Activated CD8-positive, alpha-beta memory T cell treated with anti-CD3 and anti-CD28 coated beads, Interleukin-2, amount 10 ng/mL, durations not matched to agents 7 days and 5 days (primary cell): ENCODE results near the gene CYP4B1. TPM values are rescaled to one million over a fixed set of nuclear protein-coding genes. Genes with fewer than 3 reads are reported as not detected.
"Not testable (repeated sequence)": the region's sequence is repeated elsewhere in the genome, so short reads cannot be mapped to it uniquely, and the experiment has no call there.

Experiments
- ATAC-seq: fragments of 150-1000 bp; cut with Tn5 transposase; one replicate; pipeline ENCODE4 v1.10.0; 2021; ENCODE audit warnings: moderate library complexity
- CTCF ChIA-PET: fragments of 350-600 bp; sonication (Branson Sonifier 250); formaldehyde crosslinking; loops from one replicate; lab custom pipeline; 2021; ENCODE audit warnings: antibody characterized with exemption; lab: Charles Lee
- DNase-seq: peaks from one replicate; pipeline ENCODE4 v3.0.0-alpha.2; 2020
- H3K27ac Mint-ChIP-seq: one replicate; pipeline ENCODE4 v1.8.0; 2021; ENCODE audit warnings: mild to moderate bottlenecking, mixed read lengths
- H3K27me3 Mint-ChIP-seq: one replicate; pipeline ENCODE4 v1.8.0; 2021; ENCODE audit warnings: mixed read lengths
- H3K36me3 Mint-ChIP-seq: one replicate; pipeline ENCODE4 v1.8.0; 2021; ENCODE audit warnings: mild to moderate bottlenecking, mixed read lengths
- H3K4me1 Mint-ChIP-seq: one replicate; pipeline ENCODE4 v1.8.0; 2021; ENCODE audit warnings: mixed read lengths
- H3K4me3 Mint-ChIP-seq: one replicate; pipeline ENCODE4 v1.8.0; 2021; ENCODE audit warnings: mild to moderate bottlenecking, moderate library complexity, mixed read lengths
- H3K9me3 Mint-ChIP-seq: one replicate; pipeline ENCODE4 v1.8.0; 2022; ENCODE audit warnings: low read depth, mixed read lengths
- total RNA-seq, 2 experiments: library from RNA; stranded (reverse); gene quantifications; one replicate each; pipeline ENCODE4 v1.2.3, GENCODE V29; 2021

Gene CYP4B1
- total RNA-seq, 2 experiments from 2014 or later: not detected

DNA sequence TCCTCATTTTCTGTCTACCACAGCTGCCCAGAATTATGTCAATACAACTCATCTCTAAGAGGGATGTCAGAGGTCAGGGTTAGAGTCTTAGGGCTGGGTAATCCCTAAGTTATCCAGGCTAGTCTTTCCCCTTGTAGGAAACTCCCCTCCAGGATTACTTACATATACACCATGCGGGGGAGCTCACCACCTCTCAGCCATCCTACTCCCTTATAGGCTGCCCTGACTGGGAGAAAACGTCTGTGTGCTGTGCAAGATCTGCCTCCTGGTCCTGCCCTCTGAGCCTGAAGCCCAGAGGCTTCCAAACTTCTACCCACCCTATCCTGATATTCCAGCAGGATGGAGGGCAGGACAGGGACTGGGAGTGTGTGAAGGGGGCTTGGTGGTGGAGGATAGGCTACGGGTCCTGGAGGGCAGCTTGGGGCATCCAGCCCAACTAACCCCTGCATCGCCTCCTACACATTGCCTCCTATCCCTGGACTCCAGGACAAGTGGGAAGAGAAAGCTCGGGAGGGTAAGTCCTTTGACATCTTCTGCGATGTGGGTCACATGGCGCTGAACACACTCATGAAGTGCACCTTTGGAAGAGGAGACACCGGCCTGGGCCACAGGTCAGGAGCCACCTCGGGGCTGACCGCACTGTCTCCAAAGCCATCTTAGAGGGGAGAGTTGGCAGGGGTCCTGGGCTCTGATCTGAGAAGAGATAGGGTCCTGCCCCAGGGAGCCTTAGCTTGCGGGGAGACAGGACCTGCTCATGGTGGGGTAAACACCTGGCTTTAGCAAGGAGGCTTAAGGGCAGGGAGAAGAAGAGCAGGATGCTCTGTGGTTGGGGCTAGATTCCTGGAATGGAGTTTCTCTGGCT is 14.4 kb downstream of the CYP4B1 start:
- H3K36me3 Mint-ChIP-seq: no peaks in the 10 kb centered on the region
- no peaks in the 10 kb centered on the region for H3K27me3 Mint-ChIP-seq
- no peak for DNase-seq
- no peak overlapping the region for H3K4me3 Mint-ChIP-seq
- no peaks in the 10 kb centered on the region for H3K9me3 Mint-ChIP-seq
- ATAC-seq: no peak
- no peaks in the 10 kb centered on the region for H3K4me1 Mint-ChIP-seq
- no peak overlapping the region for H3K27ac Mint-ChIP-seq
- CTCF ChIA-PET: no interaction called here

DNA sequence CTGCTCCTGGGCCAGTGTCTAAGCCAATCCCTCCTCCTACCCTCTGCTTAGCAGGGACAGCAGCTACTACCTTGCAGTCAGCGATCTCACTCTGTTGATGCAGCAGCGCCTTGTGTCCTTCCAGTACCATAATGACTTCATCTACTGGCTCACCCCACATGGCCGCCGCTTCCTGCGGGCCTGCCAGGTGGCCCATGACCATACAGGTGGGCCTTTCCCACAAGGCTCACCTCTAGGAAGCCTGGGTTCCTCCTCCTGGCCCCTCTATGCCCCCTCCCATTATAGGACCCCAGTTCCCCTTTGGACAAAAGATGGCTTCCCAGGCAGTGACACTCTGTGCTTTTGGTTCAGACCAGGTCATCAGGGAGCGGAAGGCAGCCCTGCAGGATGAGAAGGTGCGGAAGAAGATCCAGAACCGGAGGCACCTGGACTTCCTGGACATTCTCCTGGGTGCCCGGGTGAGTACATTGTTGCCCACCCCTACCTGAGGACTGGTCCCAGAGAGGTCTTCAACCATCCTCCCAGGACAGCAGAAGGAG is 15.1 kb downstream of the CYP4B1 start:
- CTCF ChIA-PET: no interaction called here

DNA sequence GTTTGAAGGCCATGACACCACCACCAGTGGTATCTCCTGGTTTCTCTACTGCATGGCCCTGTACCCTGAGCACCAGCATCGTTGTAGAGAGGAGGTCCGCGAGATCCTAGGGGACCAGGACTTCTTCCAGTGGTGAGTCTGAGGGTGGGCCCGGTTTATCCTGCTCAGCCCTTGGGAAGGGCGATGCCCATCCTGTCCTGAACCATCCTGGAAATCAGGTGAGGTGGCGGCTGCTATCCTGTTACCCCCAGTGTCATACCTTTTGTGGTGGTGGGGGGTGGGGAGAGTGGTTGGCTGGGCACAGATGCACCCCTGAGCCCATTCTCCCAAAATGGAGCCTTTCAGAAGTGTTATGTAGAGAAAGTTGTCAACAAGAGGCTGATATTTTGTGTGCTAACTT is 16.3 kb downstream of the CYP4B1 start:
- Mint-ChIP-seq H3K9me3 (no peaks in the 10 kb centered on the region), H3K36me3 (no peaks in the 10 kb centered on the region), H3K27me3 (no peaks in the 10 kb centered on the region), H3K4me1 (no peaks in the 10 kb centered on the region), H3K27ac (no peak overlapping the region), H3K4me3 (no peak overlapping the region)
- CTCF ChIA-PET: no interaction called here
- no peak for ATAC-seq
- no peak for DNase-seq

More for the DNA sequence above, 15.1 kb downstream of the CYP4B1 start:
- H3K9me3 Mint-ChIP-seq: no peaks in the 10 kb centered on the region
- no peak for DNase-seq
- H3K36me3 Mint-ChIP-seq: no peaks in the 10 kb centered on the region
- no peak for ATAC-seq
- no peaks in the 10 kb centered on the region for H3K4me1 Mint-ChIP-seq
- H3K4me3 Mint-ChIP-seq: no peak overlapping the region
- no peaks in the 10 kb centered on the region for H3K27me3 Mint-ChIP-seq
- no peak overlapping the region for H3K27ac Mint-ChIP-seq

DNA sequence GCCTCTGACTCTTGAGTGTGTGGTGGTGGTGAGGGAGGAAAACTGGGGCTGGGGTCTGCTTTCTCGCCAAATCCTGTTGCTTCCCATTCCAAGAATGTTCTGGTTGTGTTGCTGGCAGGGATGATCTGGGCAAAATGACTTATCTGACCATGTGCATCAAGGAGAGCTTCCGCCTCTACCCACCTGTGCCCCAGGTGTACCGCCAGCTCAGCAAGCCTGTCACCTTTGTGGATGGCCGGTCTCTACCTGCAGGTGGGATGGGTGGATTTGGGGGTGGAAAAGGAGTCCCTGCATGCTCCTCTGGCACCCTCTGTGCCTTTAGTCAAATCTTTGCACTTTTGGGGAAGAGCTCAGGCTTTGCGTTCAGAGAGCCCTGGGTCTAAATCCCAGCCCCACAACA is 18.1 kb downstream of the CYP4B1 start:
- Mint-ChIP-seq H3K4me3 (no peak overlapping the region), H3K9me3 (no peaks in the 10 kb centered on the region), H3K36me3 (no peaks in the 10 kb centered on the region), H3K4me1 (peaks cover 6% of the 10 kb centered on the region), H3K27me3 (no peaks in the 10 kb centered on the region), H3K27ac (no peak overlapping the region)
- DNase-seq (no peak), ATAC-seq (no peak)
- CTCF ChIA-PET: no interaction called here

DNA sequence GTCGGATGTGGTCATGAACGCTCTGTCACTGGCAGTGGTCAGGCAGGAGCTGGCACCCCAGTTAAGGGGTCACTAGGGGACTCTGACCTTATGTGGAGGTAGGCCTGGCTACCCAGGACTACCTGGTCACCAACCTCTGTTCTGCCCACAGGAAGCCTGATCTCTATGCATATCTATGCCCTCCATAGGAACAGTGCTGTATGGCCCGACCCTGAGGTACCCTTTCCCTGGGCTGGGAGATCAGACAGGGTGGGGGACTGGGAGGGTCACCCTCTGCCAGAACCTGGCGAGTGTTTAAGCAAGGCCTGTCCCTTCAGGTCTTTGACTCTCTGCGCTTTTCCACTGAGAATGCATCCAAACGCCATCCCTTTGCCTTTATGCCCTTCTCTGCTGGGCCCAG is 19.0 kb downstream of the CYP4B1 start:
- no peak for ATAC-seq
- Mint-ChIP-seq H3K27ac (no peak overlapping the region), H3K4me3 (no peak overlapping the region), H3K4me1 (peaks cover 6% of the 10 kb centered on the region), H3K27me3 (no peaks in the 10 kb centered on the region), H3K36me3 (no peaks in the 10 kb centered on the region), H3K9me3 (no peaks in the 10 kb centered on the region)
- CTCF ChIA-PET: no interaction called here
- DNase-seq: no peak

DNA sequence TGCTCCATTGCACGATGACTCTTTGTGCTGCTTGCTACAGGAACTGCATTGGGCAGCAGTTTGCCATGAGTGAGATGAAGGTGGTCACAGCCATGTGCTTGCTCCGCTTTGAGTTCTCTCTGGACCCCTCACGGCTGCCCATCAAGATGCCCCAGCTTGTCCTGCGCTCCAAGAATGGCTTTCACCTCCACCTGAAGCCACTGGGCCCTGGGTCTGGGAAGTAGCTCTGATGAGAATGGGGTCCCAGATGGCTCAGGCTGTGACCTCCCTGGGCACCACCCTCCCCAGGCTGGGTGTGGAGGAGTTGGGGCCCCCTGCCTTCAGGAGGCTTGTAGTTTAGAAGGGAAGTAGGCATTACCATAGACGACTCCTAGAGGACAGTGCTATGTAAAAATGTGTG is 19.7 kb downstream of the CYP4B1 start:
- CTCF ChIA-PET: no interaction called here
- Mint-ChIP-seq H3K27me3 (peaks cover 2% of the 10 kb centered on the region), H3K9me3 (no peaks in the 10 kb centered on the region), H3K4me3 (no peak overlapping the region), H3K4me1 (peaks cover 6% of the 10 kb centered on the region), H3K36me3 (no peaks in the 10 kb centered on the region), H3K27ac (no peak overlapping the region)
- DNase-seq: no peak
- ATAC-seq: no peak

DNA sequence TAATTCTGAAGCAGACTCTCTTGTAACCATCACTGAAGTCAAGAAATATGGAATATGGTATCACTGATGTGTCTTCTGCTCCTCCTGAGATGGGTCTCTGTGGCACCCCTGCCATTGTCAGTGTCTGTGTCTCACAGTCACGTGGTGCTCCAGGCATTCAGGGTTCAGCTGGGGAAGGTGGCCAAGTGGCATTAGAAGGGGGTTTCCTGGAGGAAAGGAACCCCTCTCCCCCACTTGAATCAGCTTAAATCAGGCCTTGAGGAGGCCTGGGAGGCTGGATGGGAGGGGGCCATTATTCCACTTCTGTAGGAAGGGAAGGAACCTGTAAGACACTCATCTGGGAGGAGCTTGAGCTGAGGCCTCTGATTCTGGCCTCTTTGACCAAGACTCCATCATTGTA is 20.5 kb downstream of the CYP4B1 start:
- no peak for ATAC-seq
- Mint-ChIP-seq H3K27ac (no peak overlapping the region), H3K27me3 (peaks cover 2% of the 10 kb centered on the region), H3K9me3 (no peaks in the 10 kb centered on the region), H3K36me3 (no peaks in the 10 kb centered on the region), H3K4me1 (peaks cover 6% of the 10 kb centered on the region), H3K4me3 (no peak overlapping the region)
- no peak for DNase-seq
- CTCF ChIA-PET: no interaction called here

DNA sequence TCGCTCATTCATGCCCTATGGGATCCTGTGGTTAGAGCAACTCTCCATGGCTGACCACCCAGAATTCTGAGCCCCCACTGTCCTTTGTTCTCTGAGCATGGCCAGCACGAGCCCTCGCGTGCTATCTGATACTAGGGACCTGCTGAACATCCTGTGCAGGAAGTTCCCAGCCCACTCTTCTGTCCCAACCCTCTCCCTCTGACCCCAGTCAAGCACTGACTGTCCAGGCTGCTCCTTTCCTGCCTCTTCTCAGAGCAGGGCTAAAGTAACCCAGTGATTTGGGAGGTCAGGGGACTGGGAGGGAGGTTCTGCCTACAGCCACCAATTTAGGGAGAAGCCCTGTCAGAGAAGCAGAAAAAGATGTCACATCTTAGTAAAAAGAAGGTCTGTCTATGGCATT is 21.2 kb downstream of the CYP4B1 start:
- Mint-ChIP-seq H3K4me1 (peaks cover 6% of the 10 kb centered on the region), H3K27me3 (peaks cover 2% of the 10 kb centered on the region), H3K9me3 (no peaks in the 10 kb centered on the region), H3K36me3 (no peaks in the 10 kb centered on the region), H3K27ac (no peak overlapping the region), H3K4me3 (no peak overlapping the region)
- ATAC-seq (no peak), DNase-seq (no peak)
- CTCF ChIA-PET: no interaction called here

DNA sequence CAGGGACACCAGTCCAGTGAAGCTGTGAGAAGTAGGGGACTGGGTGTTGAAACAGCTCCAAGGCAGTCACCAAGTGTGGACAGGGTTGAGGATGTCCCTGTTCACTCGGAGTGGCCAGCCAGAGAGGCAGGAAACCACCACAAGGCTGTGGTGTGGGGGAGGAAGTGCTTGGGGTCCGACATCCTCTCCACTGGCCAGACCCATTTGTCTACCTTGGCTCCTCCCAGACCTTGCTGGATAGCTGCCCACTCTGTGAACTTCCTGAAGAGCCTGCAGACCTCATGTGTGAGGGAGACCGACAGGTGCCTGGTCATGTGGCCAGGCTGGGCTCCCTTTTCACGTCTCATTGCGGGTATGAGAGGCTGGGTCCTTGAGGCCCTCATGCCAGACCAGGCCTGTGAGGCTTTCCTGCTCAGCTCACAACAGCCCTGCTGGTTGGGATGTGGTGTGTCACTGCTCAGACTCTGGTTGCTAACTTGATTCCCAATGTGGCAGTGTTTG is 21.8 kb downstream of the CYP4B1 start:
- ATAC-seq (no peak), DNase-seq (no peak)
- H3K36me3 Mint-ChIP-seq: no peaks in the 10 kb centered on the region
- H3K4me3 Mint-ChIP-seq: no peak overlapping the region
- CTCF ChIA-PET: no interaction called here
- peaks cover 2% of the 10 kb centered on the region for H3K27me3 Mint-ChIP-seq
- H3K9me3 Mint-ChIP-seq: no peaks in the 10 kb centered on the region
- H3K4me1 Mint-ChIP-seq: peaks cover 6% of the 10 kb centered on the region
- no peak overlapping the region for H3K27ac Mint-ChIP-seq

DNA sequence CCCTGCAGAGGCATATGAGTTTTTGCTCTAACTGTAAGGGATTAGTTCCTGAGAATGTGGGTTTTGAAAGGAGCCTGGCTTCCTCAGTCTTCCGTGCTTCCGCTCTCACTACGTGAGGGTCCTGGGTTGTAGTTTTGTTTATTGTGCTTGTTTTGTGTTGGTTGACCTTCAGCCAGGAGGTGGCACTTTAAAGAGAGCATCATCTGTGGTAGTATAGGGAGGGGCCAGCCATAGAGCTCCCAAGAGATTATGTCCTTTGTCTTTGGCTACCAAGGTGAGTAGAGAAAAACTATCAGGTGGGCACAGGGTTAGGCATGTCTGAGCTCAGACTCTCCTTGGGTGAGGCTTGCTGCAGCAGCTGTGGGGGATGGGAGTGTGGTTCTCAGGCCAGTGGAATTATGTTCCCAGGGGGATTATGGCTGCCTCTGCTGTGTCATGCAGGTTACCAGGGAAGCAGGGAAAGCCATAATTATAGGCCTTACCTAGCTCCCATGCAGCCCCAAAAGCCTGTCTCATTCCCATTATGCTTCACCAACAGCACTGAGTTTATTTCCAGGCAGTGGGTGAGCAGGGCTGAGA is 23.5 kb downstream of the CYP4B1 start:
- ATAC-seq (no peak), DNase-seq (no peak)
- no peak overlapping the region for H3K4me3 Mint-ChIP-seq
- H3K27ac Mint-ChIP-seq: no peak overlapping the region
- H3K27me3 Mint-ChIP-seq: peaks cover 6% of the 10 kb centered on the region
- H3K4me1 Mint-ChIP-seq: peaks cover 6% of the 10 kb centered on the region
- CTCF ChIA-PET: no interaction called here
- no peaks in the 10 kb centered on the region for H3K36me3 Mint-ChIP-seq
- H3K9me3 Mint-ChIP-seq: no peaks in the 10 kb centered on the region

DNA sequence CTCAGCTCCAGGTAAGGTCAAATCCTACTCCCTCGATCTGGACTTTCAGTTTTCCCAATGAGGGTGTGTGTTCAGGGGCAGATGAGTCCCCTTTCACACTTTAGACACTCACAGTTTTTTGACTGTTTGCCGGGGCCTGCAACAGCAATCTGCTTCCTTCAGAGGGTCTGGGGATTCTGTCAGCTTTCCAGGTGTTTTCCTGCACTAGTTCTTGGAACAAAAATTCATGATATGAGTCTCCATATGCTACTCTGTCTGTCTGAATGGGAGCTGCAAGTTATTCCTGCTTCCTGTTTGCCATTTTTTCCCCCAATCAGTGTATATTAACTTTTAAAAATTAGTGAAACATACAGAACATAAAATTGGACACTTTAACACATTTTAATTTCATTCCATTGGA is 24.3 kb downstream of the CYP4B1 start:
- H3K4me1 Mint-ChIP-seq: peaks cover 6% of the 10 kb centered on the region
- peaks cover 13% of the 10 kb centered on the region for H3K27me3 Mint-ChIP-seq
- no peaks in the 10 kb centered on the region for H3K9me3 Mint-ChIP-seq
- DNase-seq (no peak), ATAC-seq (no peak)
- H3K36me3 Mint-ChIP-seq: no peaks in the 10 kb centered on the region
- CTCF ChIA-PET: no interaction called here
- no peak overlapping the region for H3K27ac Mint-ChIP-seq
- no peak overlapping the region for H3K4me3 Mint-ChIP-seq

DNA sequence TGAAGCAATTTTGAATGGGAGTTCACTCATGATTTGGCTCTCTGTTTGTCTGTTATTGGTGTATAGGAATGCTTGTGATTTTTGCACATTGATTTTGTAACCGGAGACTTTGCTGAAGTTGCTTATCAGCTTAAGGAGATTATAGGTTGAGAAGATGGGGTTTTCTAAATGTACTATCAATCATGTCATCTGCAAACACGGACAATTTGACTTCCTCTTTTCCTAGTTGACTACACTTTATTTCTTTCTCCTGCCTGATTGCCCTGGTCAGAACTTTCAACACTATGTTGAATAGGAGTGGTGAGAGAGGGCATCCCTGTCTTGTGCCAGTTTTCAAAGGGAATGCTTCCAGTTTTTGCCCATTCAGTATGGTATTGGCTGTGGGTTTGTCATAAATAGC is 28.0 kb downstream of the CYP4B1 start:
- H3K27ac Mint-ChIP-seq, H3K4me1 Mint-ChIP-seq, DNase-seq, H3K36me3 Mint-ChIP-seq, ATAC-seq, CTCF ChIA-PET, H3K9me3 Mint-ChIP-seq, H3K4me3 Mint-ChIP-seq: not testable (repeated sequence)
- H3K27me3 Mint-ChIP-seq: peaks cover 22% of the 10 kb centered on the region

DNA sequence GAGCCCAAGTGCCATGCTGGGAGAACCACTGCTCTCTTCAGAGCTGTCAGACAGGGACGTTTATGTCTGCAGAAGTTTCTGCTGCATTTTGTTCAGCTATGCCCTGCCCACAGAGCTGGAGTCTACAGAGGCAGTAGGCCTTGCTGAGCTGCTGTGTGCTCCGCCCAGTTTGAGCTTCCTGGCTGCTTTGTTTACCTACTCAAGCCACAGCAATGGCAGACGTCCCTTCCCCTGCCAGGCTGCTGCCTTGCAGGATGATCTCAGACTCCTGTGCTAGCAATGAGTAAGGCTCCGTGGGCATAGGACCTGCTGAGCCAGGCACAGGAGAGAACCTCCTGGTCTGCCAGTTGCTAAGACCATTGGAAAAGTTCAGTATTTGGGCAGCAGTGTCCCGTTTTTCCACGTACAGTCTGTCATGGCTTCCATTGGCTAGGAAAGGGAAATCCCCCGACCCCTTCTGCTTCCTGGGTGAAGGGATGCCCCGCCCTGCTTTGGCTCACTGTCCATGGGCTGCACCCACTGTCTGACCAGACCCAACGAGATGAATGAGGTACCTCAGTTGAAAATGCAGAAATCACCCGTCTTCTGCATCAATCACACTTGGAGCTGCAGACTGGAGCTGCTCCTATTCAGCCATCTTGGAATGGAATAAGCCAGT is 31.9 kb downstream of the CYP4B1 start:
- CTCF ChIA-PET: no interaction called here
- Mint-ChIP-seq H3K27ac (no peak overlapping the region), H3K4me3 (no peak overlapping the region), H3K36me3 (no peaks in the 10 kb centered on the region), H3K9me3 (no peaks in the 10 kb centered on the region), H3K27me3 (peaks cover 23% of the 10 kb centered on the region), H3K4me1 (peaks cover 1% of the 10 kb centered on the region)
- DNase-seq (no peak), ATAC-seq (no peak)
